B cell (primary cell): Measurements from ENCODE around the gene PTPN5. TPM values are rescaled to one million over a fixed set of nuclear protein-coding genes. Genes with fewer than 3 reads are reported as not detected.

ENCODE experiments used
- ATAC-seq: fragments of 200-7000 bp; cut with Tn5 transposase; one replicate; pipeline ENCODE4 v1.10.0; 2021; ENCODE audit warnings: low read depth, mild to moderate bottlenecking, moderate number of reproducible peaks, moderate library complexity
- CTCF ChIA-PET: fragments of 350-600 bp; sonication (Branson Sonifier 250); formaldehyde crosslinking; loops from one replicate; lab custom pipeline; 2021; ENCODE audit warnings: antibody characterized with exemption, inconsistent platforms; lab: Charles Lee
- POLR2A ChIA-PET: fragments of 350-600 bp; sonication (Branson Sonifier 250); formaldehyde crosslinking; loops from one replicate; lab custom pipeline; 2021; ENCODE audit warnings: antibody characterized with exemption; lab: Charles Lee
- DNase-seq: peaks from one replicate; pipeline ENCODE4 v3.0.0; 2013
- H2AFZ ChIP-seq: 2 replicates; pipeline ENCODE4 v1.6.1; 2012; ENCODE audit warnings: mild to moderate bottlenecking, low read depth, low read length; ENCODE audit not compliant: insufficient read depth, poor library complexity, severe bottlenecking
- H3K27ac ChIP-seq, 2 donors: 1 replicate in 1 of 2; 2 replicates in 1 of 2; pipeline ENCODE4 v1.5.1; 2012 to 2013; ENCODE audit warnings: low read length in 2 of 2, mild to moderate bottlenecking in 2 of 2, moderate library complexity in 1 of 2
- H3K27me3 ChIP-seq, 4 experiments: fragments of 200-600 bp in 1 of 4; sonication (generic) in 1 of 4; replicated peaks in 1 of 4; 1 replicate in 2 of 4; 2 replicates in 2 of 4; pipeline versions ENCODE4 v1.6.1 to v1.7.0; 2013 to 2016; ENCODE audit warnings: low read length in 3 of 4, mild to moderate bottlenecking in 2 of 4, mixed read lengths in 1 of 4, moderate library complexity in 1 of 4; ENCODE audit not compliant: insufficient read depth in 4 of 4, control insufficient read depth in 3 of 4; ENCODE audit errors: control extremely low read depth in 1 of 4
- H3K36me3 ChIP-seq, 2 experiments: replicated peaks in 1 of 2; 1 replicate in 1 of 2; 2 replicates in 1 of 2; pipeline versions ENCODE4 v1.6.1 to v1.7.1; 2013; ENCODE audit warnings: low read length in 1 of 2; ENCODE audit not compliant: insufficient read depth in 2 of 2, control insufficient read depth in 1 of 2; ENCODE audit errors: control extremely low read depth in 1 of 2, extremely low read depth in 1 of 2
- H3K4me1 ChIP-seq, 2 donors: fragments of 200-600 bp in 1 of 2; sonication (generic) in 1 of 2; 1 replicate in 1 of 2; 2 replicates in 1 of 2; pipeline versions ENCODE4 v1.5.1 to v1.6.1; 2013 to 2017; ENCODE audit warnings: low read length in 2 of 2; ENCODE audit not compliant: control insufficient read depth in 2 of 2, insufficient read depth in 2 of 2
- H3K4me2 ChIP-seq: replicated peaks from 2 replicates; pipeline ENCODE3; 2012; ENCODE audit warnings: mild to moderate bottlenecking, low read depth, low read length; ENCODE audit not compliant: poor library complexity, severe bottlenecking
- H3K4me3 ChIP-seq, 5 experiments: fragments of 200-600 bp in 1 of 5; sonication (generic) in 1 of 5; 1 replicate in 3 of 5; 2 replicates in 2 of 5; pipeline versions ENCODE4 v1.5.1 to v1.7.0; 2011 to 2016; ENCODE audit warnings: low read length in 4 of 5, mild to moderate bottlenecking in 4 of 5, low read depth in 2 of 5, control low read depth in 1 of 5, moderate library complexity in 1 of 5; ENCODE audit not compliant: insufficient read depth in 1 of 5; ENCODE audit errors: control extremely low read depth in 1 of 5, extremely low read depth in 1 of 5
- H3K79me2 ChIP-seq: fragments of 200-600 bp; sonication (generic); one replicate; pipeline ENCODE4 v1.6.0; 2016; ENCODE audit warnings: low read length; ENCODE audit not compliant: control insufficient read depth, insufficient read depth
- H3K9ac ChIP-seq: fragments of 200-600 bp; sonication (generic); 2 replicates; pipeline ENCODE4 v1.6.1; 2017; ENCODE audit warnings: mild to moderate bottlenecking, low read length, moderate library complexity
- H3K9me3 ChIP-seq, 3 donors: one replicate each; pipeline versions ENCODE4 v1.6.1 to v1.7.1; 2013; ENCODE audit warnings: low read length in 2 of 3; ENCODE audit not compliant: control insufficient read depth in 2 of 3, insufficient read depth in 1 of 3; ENCODE audit errors: control extremely low read depth in 1 of 3
- H4K20me1 ChIP-seq: 2 replicates; pipeline ENCODE4 v1.6.0; 2012; ENCODE audit warnings: mild to moderate bottlenecking, low read length; ENCODE audit not compliant: insufficient read depth, control insufficient read depth, poor library complexity, severe bottlenecking
- H3K27ac Mint-ChIP-seq: one replicate; pipeline ENCODE4 v1.8.0; 2021; ENCODE audit warnings: mixed read lengths
- H3K27me3 Mint-ChIP-seq: one replicate; pipeline ENCODE4 v1.8.0; 2021; ENCODE audit warnings: mixed read lengths
- H3K4me1 Mint-ChIP-seq: one replicate; pipeline ENCODE4 v1.8.0; 2021; ENCODE audit warnings: mixed read lengths
- H3K4me3 Mint-ChIP-seq: one replicate; pipeline ENCODE4 v1.8.0; 2021; ENCODE audit warnings: mixed read lengths
- H3K9me3 Mint-ChIP-seq: one replicate; pipeline ENCODE4 v1.8.0; 2022; ENCODE audit warnings: mixed read lengths; ENCODE audit not compliant: insufficient read depth
- EZH2 ChIP-seq: IDR thresholded peaks from 2 replicates; pipeline ENCODE4 v1.6.1; 2012; ENCODE audit warnings: borderline replicate concordance, low read depth, mild to moderate bottlenecking, moderate library complexity, low read length; ENCODE audit not compliant: insufficient read depth, poor library complexity, severe bottlenecking
- WGBS: methylation state at CpG from one replicate; pipeline ENCODE4 v1.1.5; 2013; ENCODE audit warnings: missing lambda C conversion rate; ENCODE audit not compliant: insufficient coverage; 5-methylcytosine and 5-hydroxymethylcytosine counted together
- intact Hi-C: fragments of 100-400 bp; cut with micrococcal nuclease; formaldehyde crosslinking; loops from one replicate; pipeline ENCODE4 v1.10.0; 2022
- polyA plus RNA-seq: library from polyadenylated mRNA; depleted of rRNA; stranded (reverse); fragments of >200 nt; gene quantifications from 2 replicates; pipeline ENCODE4 v1.2.3, GENCODE V29; 2012
- total RNA-seq, 2 donors: library from RNA; stranded (reverse); fragments of 120-200 nt in 1 of 2; gene quantifications; 1 replicate in 1 of 2; 2 replicates in 1 of 2; pipeline versions ENCODE4 v1.2.3 to v1.2.4, GENCODE V29; 2013 to 2022
- TF ChIP-seq, protein P1 (sequence below): fragments of 200-600 bp; IDR thresholded peaks from one replicate; pipeline ENCODE4 v1.8.0; 2022; ENCODE audit warnings: antibody characterized with exemption, mild to moderate bottlenecking

The PTPN5 gene
- total and polyA plus RNA-seq, 2 donors (not counting 1 experiment from before 2014, with no cell fraction given): not detected

DNA sequence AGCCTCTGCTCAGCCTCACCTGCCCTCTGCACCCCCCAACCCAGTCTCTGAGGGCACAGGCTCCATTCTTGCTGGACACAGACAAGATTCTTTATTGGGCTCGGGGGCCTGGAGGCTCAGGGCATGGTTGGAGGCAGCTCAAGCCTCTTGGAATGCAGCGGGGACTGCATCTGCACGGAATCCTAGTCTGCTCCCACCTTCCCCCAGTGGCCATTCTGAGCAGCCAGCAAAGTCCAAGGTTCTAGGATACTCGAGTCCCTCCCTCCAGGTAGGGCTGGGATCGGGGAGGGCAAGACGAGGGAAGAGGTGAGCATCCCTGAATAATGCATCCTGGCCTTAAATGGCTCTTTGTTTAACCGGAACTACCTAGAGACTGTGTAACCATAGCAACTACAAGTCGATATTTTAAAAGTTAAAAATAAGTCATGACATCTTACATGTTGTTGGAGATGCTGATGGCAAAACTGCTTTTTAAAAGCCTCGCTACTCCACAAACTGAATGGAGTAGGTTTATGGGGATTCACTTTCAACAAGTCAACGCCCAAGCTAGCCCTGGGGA lies 54.9 kb downstream of the PTPN5 start:
- DNase-seq: no peak
- Histone ChIP-seq H3K27me3 (no peaks in the 10 kb centered on the region), H3K27ac (no peak overlapping the region), H3K9ac (no peak overlapping the region), H3K4me1 (peaks cover 4 to 5% of the 10 kb centered on the region in 2 donors), H2AFZ (no peak overlapping the region), H3K4me2 (no peak overlapping the region), H3K79me2 (no peaks in the 10 kb centered on the region), H3K36me3 (no peaks in the 10 kb centered on the region), H4K20me1 (no peaks in the 10 kb centered on the region), H3K4me3 (no peak overlapping the region), H3K9me3 (no peaks in the 10 kb centered on the region)
- intact Hi-C loops: no loop called here
- Mint-ChIP-seq H3K9me3 (no peaks in the 10 kb centered on the region), H3K27me3 (peaks cover 9% of the 10 kb centered on the region), H3K4me3 (no peak overlapping the region), H3K4me1 (peaks cover 5% of the 10 kb centered on the region), H3K27ac (no peak overlapping the region)
- 81% methylated on average over 8 of the region's 10 CpGs for WGBS
- TF ChIP-seq EZH2: no peak
- TF ChIP-seq, protein P1, sequence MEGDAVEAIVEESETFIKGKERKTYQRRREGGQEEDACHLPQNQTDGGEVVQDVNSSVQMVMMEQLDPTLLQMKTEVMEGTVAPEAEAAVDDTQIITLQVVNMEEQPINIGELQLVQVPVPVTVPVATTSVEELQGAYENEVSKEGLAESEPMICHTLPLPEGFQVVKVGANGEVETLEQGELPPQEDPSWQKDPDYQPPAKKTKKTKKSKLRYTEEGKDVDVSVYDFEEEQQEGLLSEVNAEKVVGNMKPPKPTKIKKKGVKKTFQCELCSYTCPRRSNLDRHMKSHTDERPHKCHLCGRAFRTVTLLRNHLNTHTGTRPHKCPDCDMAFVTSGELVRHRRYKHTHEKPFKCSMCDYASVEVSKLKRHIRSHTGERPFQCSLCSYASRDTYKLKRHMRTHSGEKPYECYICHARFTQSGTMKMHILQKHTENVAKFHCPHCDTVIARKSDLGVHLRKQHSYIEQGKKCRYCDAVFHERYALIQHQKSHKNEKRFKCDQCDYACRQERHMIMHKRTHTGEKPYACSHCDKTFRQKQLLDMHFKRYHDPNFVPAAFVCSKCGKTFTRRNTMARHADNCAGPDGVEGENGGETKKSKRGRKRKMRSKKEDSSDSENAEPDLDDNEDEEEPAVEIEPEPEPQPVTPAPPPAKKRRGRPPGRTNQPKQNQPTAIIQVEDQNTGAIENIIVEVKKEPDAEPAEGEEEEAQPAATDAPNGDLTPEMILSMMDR: no peak
- ChIA-PET CTCF (no interaction called here), POLR2A (no interaction called here)
- ATAC-seq: no peak

DNA sequence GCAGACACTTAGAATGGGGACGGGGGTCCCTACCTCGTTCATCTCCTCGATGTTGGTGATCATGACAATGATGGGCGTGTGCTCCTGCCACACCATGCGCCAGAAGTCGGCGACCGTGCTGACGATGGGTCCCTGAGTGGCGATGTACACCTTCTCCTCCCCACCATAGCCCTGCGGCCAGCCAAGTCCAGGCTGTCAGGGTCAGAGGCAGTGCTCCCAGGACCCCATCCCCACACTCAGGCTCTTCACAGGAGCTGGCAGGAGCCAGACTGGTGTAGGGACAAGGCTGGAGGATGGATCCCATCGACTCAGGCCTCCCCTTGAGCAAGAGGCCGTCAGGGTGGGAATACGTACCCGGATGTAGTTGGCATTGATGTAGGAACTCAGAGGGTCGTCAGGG lies 58.4 kb downstream of the PTPN5 start:
- Histone ChIP-seq H3K9me3 (no peaks in the 10 kb centered on the region), H3K79me2 (no peaks in the 10 kb centered on the region), H2AFZ (no peak overlapping the region), H4K20me1 (no peaks in the 10 kb centered on the region), H3K27ac (no peak overlapping the region), H3K4me1 (peaks cover 9 to 11% of the 10 kb centered on the region in 2 donors), H3K4me2 (no peak overlapping the region), H3K4me3 (no peak overlapping the region), H3K36me3 (no peaks in the 10 kb centered on the region), H3K9ac (no peak overlapping the region), H3K27me3 (peaks cover 0 to under 1% (median 0%) of the 10 kb centered on the region in 4 experiments)
- Mint-ChIP-seq H3K9me3 (no peaks in the 10 kb centered on the region), H3K27ac (no peak overlapping the region), H3K27me3 (peaks cover 9% of the 10 kb centered on the region), H3K4me3 (no peak overlapping the region), H3K4me1 (peaks cover 10% of the 10 kb centered on the region)
- TF ChIP-seq, protein P1: no peak
- no peak for TF ChIP-seq EZH2
- DNase-seq (no peak), ATAC-seq (no peak)
- WGBS: 91% methylated on average over 13 of the region's 16 CpGs
- intact Hi-C loops: loop anchor here (5.0 kb wide), 1 partner anchor 491 kb away; no protein-coding TSS in a partner anchor
- ChIA-PET POLR2A (no interaction called here), CTCF (interaction anchor here (1.7 to 7.8 kb wide), 3 partner anchors 11 to 617 kb away, joined by 6 to 92 read pairs (median 59); no protein-coding TSS in a partner anchor)
